Mucosa of stomach (tissue), 1 donor: ENCODE results near the gene RHBDD3.

ENCODE experiments used
- H3K27me3 ChIP-seq: one replicate; pipeline ENCODE4 v1.7.0; 2013; ENCODE audit warnings: mild to moderate bottlenecking, low read length; ENCODE audit not compliant: control insufficient read depth, insufficient read depth
- H3K36me3 ChIP-seq: one replicate; pipeline ENCODE4 v1.7.0; 2013; ENCODE audit warnings: low read length; ENCODE audit not compliant: control insufficient read depth, insufficient read depth
- H3K4me1 ChIP-seq: one replicate; pipeline ENCODE4 v1.7.0; 2013; ENCODE audit warnings: mild to moderate bottlenecking, low read length; ENCODE audit not compliant: control insufficient read depth, insufficient read depth
- H3K4me3 ChIP-seq: one replicate; pipeline ENCODE4 v1.7.0; 2013; ENCODE audit warnings: low read length
- H3K9ac ChIP-seq: one replicate; pipeline ENCODE4 v1.7.0; 2013; ENCODE audit warnings: mild to moderate bottlenecking, low read length, moderate library complexity
- H3K9me3 ChIP-seq: one replicate; pipeline ENCODE4 v1.7.0; 2013; ENCODE audit warnings: mild to moderate bottlenecking, low read length, moderate library complexity; ENCODE audit not compliant: control insufficient read depth
- donor health status: Pancreatic carcinoma.

The RHBDD3 gene

GRCh38 chr22:29275819-29276565 is 8.2 kb upstream of the RHBDD3 start:
- H3K4me3 ChIP-seq: no peak overlapping the region
- H3K27me3 ChIP-seq: no peaks in the 10 kb centered on the region
- H3K4me1 ChIP-seq: peaks cover 9% of the 10 kb centered on the region
- peaks cover 11% of the 10 kb centered on the region for H3K36me3 ChIP-seq
- H3K9ac ChIP-seq: no peak overlapping the region
- H3K9me3 ChIP-seq: no peaks in the 10 kb centered on the region

- Histone ChIP-seq H3K36me3 (peaks cover 11% of the 10 kb centered on the region), H3K4me3 (no peak overlapping the region), H3K4me1 (peaks cover 15% of the 10 kb centered on the region), H3K9me3 (no peaks in the 10 kb centered on the region), H3K27me3 (no peaks in the 10 kb centered on the region), H3K9ac (no peak overlapping the region)
Observed at GRCh38 chr22:29275167-29275566, 7.4 kb upstream of the RHBDD3 start.

- peaks cover 21% of the 10 kb centered on the region for H3K4me1 ChIP-seq
- no peaks in the 10 kb centered on the region for H3K27me3 ChIP-seq
- H3K9ac ChIP-seq: no peak overlapping the region
- H3K36me3 ChIP-seq: peaks cover 4% of the 10 kb centered on the region
- H3K4me3 ChIP-seq: no peak overlapping the region
- no peaks in the 10 kb centered on the region for H3K9me3 ChIP-seq
Observed at GRCh38 chr22:29272624-29273023, 4.8 kb upstream of the RHBDD3 start.

GRCh38 chr22:29270475-29271271 is 2.9 kb upstream of the RHBDD3 start:
- Histone ChIP-seq H3K27me3 (no peaks in the 10 kb centered on the region), H3K4me1 (peaks cover 30% of the 10 kb centered on the region), H3K36me3 (no peaks in the 10 kb centered on the region), H3K9ac (peak overlapping the region; percentile 98), H3K9me3 (no peaks in the 10 kb centered on the region), H3K4me3 (peak overlapping the region; percentile 90)

- Histone ChIP-seq H3K36me3 (no peaks in the 10 kb centered on the region), H3K9me3 (no peaks in the 10 kb centered on the region), H3K4me1 (peaks cover 30% of the 10 kb centered on the region), H3K27me3 (no peaks in the 10 kb centered on the region), H3K4me3 (peak overlapping the region; percentile 90), H3K9ac (peak overlapping the region; percentile 98)
Observed at GRCh38 chr22:29269731-29270474, 2.1 kb upstream of the RHBDD3 start.

- H3K36me3 ChIP-seq: no peaks in the 10 kb centered on the region
- peak overlapping the region; percentile 90 for H3K4me3 ChIP-seq
- H3K9me3 ChIP-seq: no peaks in the 10 kb centered on the region
- peaks cover 30% of the 10 kb centered on the region for H3K4me1 ChIP-seq
- no peaks in the 10 kb centered on the region for H3K27me3 ChIP-seq
- H3K9ac ChIP-seq: peak overlapping the region; percentile 98
Observed at GRCh38 chr22:29269230-29269604, 1.4 kb upstream of the RHBDD3 start.

GRCh38 chr22:29268511-29269229 is 889 bp upstream of the RHBDD3 start:
- Histone ChIP-seq H3K9me3 (no peaks in the 10 kb centered on the region), H3K27me3 (no peaks in the 10 kb centered on the region), H3K4me3 (peak overlapping the region; percentile 90), H3K4me1 (peaks cover 30% of the 10 kb centered on the region), H3K9ac (peak overlapping the region; percentile 98), H3K36me3 (no peaks in the 10 kb centered on the region)

GRCh38 chr22:29267462-29267857 is 321 bp downstream of the RHBDD3 start:
- Histone ChIP-seq H3K9me3 (no peaks in the 10 kb centered on the region), H3K4me3 (peak overlapping the region; percentile 90), H3K36me3 (no peaks in the 10 kb centered on the region), H3K9ac (peak overlapping the region; percentile 98), H3K4me1 (peaks cover 30% of the 10 kb centered on the region), H3K27me3 (no peaks in the 10 kb centered on the region)

GRCh38 chr22:29266564-29267461 is 968 bp downstream of the RHBDD3 start:
- peak overlapping the region; percentile 98 for H3K9ac ChIP-seq
- peaks cover 30% of the 10 kb centered on the region for H3K4me1 ChIP-seq
- H3K9me3 ChIP-seq: no peaks in the 10 kb centered on the region
- H3K36me3 ChIP-seq: no peaks in the 10 kb centered on the region
- H3K4me3 ChIP-seq: peak overlapping the region; percentile 90
- no peaks in the 10 kb centered on the region for H3K27me3 ChIP-seq

- peaks cover 26% of the 10 kb centered on the region for H3K4me1 ChIP-seq
- no peak overlapping the region for H3K4me3 ChIP-seq
- no peaks in the 10 kb centered on the region for H3K27me3 ChIP-seq
- H3K9ac ChIP-seq: no peak overlapping the region
- H3K36me3 ChIP-seq: no peaks in the 10 kb centered on the region
- H3K9me3 ChIP-seq: no peaks in the 10 kb centered on the region
Observed at GRCh38 chr22:29265929-29266328, 1.9 kb downstream of the RHBDD3 start.

GRCh38 chr22:29265305-29265704 is 2.5 kb downstream of the RHBDD3 start:
- no peak overlapping the region for H3K4me3 ChIP-seq
- H3K36me3 ChIP-seq: no peaks in the 10 kb centered on the region
- H3K9ac ChIP-seq: no peak overlapping the region
- H3K27me3 ChIP-seq: no peaks in the 10 kb centered on the region
- no peaks in the 10 kb centered on the region for H3K9me3 ChIP-seq
- peaks cover 22% of the 10 kb centered on the region for H3K4me1 ChIP-seq
